ENCODE data around the gene ECHS1. TPM values are rescaled to one million over a fixed set of nuclear protein-coding genes. Genes with fewer than 3 reads are reported as not detected.

Gene ECHS1
- total RNA-seq, 1 experiment from 2014 or later, result 58.0 TPM

DNA sequence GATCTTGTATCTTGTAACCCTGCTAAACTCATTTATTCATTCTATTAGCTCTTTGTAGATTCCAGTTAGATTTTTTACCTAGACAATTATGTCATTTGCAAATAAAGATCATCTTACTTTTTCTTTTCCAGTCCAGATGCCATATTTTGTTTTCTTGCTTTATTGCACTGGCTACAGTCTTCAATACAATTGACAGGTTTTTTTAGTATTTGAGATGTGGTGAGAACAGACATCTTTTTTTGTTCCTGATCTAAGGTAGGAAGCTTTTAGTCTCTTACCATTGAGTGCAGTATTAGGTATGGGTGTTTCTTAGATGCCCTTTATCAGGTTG is 39.2 kb upstream of the ECHS1 start:
- Histone ChIP-seq H3K4me3 (replicated peaks in 1 of 2; ENCODE audit: low read depth in 1 of 2, low read length in 2 of 2) (no peak overlapping the region), H3K27me3 (ENCODE audit: insufficient read depth, low read length) (no peaks in the 10 kb centered on the region), H3K36me3 (ENCODE audit: control insufficient read depth in 1 of 2, insufficient read depth in 2 of 2, low read length in 2 of 2) (peaks cover 0 to 26% of the 10 kb centered on the region in 2 experiments; a peak in 2 of 4 replicates), H3K79me2 (ENCODE audit: insufficient read depth, low read length) (peaks cover 50% of the 10 kb centered on the region), H3K9me2 (ENCODE audit: insufficient read depth) (no peaks in the 10 kb centered on the region), H3K4me1 (ENCODE audit: control insufficient read depth in 1 of 2, insufficient read depth in 2 of 2, low read length in 2 of 2) (no peaks in the 10 kb centered on the region), H3K9me3 (ENCODE audit: control insufficient read depth in 1 of 2, insufficient read depth in 1 of 2, low read depth in 1 of 2, low read length in 2 of 2) (no peaks in the 10 kb centered on the region), H4K20me1 (ENCODE audit: insufficient read depth) (no peaks in the 10 kb centered on the region), H3K27ac (ENCODE audit: low read depth, low read length) (no peak overlapping the region), H3K4me2 (ENCODE audit: low read length) (no peak overlapping the region), H2AFZ (ENCODE audit: low read depth, low read length, poor library complexity, severe bottlenecking) (no peak overlapping the region), H3K9ac (ENCODE audit: low read length) (no peak overlapping the region)
- POLR2A ChIA-PET, result no interaction called here
- TF ChIP-seq ZNF274 (IDR thresholded peaks at IDR 0.05; ENCODE audit: low read depth, low read length) (no peak), ELF1 (IDR thresholded peaks at IDR 0.05; ENCODE audit: borderline replicate concordance, low read depth) (no peak), TCF7L2 (IDR thresholded peaks at IDR 0.05; ENCODE audit: borderline replicate concordance, extremely low read depth, insufficient read depth, insufficient read length) (no peak), EZH2phosphoT487 (IDR thresholded peaks at IDR 0.05; ENCODE audit: borderline replicate concordance) (no peak), POLR2AphosphoS5 (IDR thresholded peaks at IDR 0.05; ENCODE audit: low read depth, low read length) (no peak), YY1 (IDR thresholded peaks at IDR 0.05; ENCODE audit: extremely low read depth, insufficient replicate concordance, low read depth, low read length) (no peak)
- TF ChIP-seq, protein P1, sequence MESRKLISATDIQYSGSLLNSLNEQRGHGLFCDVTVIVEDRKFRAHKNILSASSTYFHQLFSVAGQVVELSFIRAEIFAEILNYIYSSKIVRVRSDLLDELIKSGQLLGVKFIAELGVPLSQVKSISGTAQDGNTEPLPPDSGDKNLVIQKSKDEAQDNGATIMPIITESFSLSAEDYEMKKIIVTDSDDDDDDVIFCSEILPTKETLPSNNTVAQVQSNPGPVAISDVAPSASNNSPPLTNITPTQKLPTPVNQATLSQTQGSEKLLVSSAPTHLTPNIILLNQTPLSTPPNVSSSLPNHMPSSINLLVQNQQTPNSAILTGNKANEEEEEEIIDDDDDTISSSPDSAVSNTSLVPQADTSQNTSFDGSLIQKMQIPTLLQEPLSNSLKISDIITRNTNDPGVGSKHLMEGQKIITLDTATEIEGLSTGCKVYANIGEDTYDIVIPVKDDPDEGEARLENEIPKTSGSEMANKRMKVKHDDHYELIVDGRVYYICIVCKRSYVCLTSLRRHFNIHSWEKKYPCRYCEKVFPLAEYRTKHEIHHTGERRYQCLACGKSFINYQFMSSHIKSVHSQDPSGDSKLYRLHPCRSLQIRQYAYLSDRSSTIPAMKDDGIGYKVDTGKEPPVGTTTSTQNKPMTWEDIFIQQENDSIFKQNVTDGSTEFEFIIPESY (IDR thresholded peaks at IDR 0.05; ENCODE audit: extremely low read depth, insufficient replicate concordance, low read length), result no peak
- DNase-seq (ENCODE audit: low read depth, low spot score), result no peak
- intact Hi-C loops (cut with micrococcal nuclease), result no loop called here
- RAD21 ChIA-PET (ENCODE audit: low non-redundant PET in 1 of 2, low total read pairs in 2 of 2, uncharacterized antibody in 2 of 2, unreplicated experiment in 2 of 2), result no interaction called here
- no TSS peak for BruUV-seq (replicated peaks)
- CTCF ChIA-PET, result no interaction called here
- no peak for ATAC-seq
